Measurements from ENCODE around the gene MAPK9. TPM values are rescaled to one million over a fixed set of nuclear protein-coding genes. Genes with fewer than 3 reads are reported as not detected.

Gene MAPK9
- total and polyA plus RNA-seq, 9 of the 15 experiments (the other 6 are each of a cell fraction or from before 2014, with no cell fraction given) = 4.8 to 58.0 (median 29.9) TPM

DNA sequence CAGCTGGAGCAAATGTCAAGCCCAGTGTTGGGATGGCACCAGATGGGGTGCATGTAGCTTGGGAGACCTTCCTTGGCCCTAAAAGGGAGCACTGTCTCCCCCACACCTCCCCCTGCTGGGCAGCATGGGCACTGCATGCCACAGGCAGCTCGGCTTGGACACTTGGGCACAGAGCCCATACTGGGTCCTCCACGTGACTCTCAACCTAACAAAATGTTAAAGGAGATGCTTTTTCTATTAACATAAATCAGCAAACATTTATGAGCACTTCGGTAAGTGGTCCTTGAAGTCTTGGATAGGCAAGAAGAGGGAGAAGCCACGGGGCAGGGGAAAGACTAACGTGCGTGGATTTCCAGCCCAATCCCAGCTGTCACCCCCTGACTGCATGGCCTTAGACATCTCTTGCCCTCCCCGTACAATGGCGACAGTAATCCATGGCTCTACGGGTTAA lies 23.9 kb upstream of the MAPK9 start (continued):
- TF ChIP-seq, protein P1, sequence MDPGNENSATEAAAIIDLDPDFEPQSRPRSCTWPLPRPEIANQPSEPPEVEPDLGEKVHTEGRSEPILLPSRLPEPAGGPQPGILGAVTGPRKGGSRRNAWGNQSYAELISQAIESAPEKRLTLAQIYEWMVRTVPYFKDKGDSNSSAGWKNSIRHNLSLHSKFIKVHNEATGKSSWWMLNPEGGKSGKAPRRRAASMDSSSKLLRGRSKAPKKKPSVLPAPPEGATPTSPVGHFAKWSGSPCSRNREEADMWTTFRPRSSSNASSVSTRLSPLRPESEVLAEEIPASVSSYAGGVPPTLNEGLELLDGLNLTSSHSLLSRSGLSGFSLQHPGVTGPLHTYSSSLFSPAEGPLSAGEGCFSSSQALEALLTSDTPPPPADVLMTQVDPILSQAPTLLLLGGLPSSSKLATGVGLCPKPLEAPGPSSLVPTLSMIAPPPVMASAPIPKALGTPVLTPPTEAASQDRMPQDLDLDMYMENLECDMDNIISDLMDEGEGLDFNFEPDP (CRISPR knock-in tag; IDR thresholded peaks at IDR 0.05) = no peak
- TF ChIP-seq HDAC2 (IDR thresholded peaks at IDR 0.05) (no peak), SMC3 (conservative IDR thresholded peaks at IDR 0.05; ENCODE audit: insufficient read depth, low read depth, low read length) (peak; percentile 62; the same call in 1 of the 2 replicates), NFXL1 (CRISPR knock-in tag; IDR thresholded peaks at IDR 0.05) (no peak), BDP1 (IDR thresholded peaks at IDR 0.05; ENCODE audit: insufficient read depth, insufficient read length) (no peak), FUS (optimal IDR thresholded peaks at IDR 0.05; ENCODE audit: low read depth, low read length) (no peak), RBM39 (optimal IDR thresholded peaks at IDR 0.05; ENCODE audit: low read depth, low read length) (no peak), PCBP2 (IDR thresholded peaks at IDR 0.05; ENCODE audit: low read depth, low read length, poor library complexity, severe bottlenecking) (no peak), DIDO1 (tag; IDR thresholded peaks at IDR 0.05; ENCODE audit: low read depth) (no peak)
- TF ChIP-seq, protein P2, sequence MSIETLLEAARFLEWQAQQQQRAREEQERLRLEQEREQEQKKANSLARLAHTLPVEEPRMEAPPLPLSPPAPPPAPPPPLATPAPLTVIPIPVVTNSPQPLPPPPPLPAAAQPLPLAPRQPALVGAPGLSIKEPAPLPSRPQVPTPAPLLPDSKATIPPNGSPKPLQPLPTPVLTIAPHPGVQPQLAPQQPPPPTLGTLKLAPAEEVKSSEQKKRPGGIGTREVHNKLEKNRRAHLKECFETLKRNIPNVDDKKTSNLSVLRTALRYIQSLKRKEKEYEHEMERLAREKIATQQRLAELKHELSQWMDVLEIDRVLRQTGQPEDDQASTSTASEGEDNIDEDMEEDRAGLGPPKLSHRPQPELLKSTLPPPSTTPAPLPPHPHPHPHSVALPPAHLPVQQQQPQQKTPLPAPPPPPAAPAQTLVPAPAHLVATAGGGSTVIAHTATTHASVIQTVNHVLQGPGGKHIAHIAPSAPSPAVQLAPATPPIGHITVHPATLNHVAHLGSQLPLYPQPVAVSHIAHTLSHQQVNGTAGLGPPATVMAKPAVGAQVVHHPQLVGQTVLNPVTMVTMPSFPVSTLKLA (conservative IDR thresholded peaks at IDR 0.05) = 0 out of 4 replicates have a peak, but pooled peaks of 1 of the 2 experiments have one; percentile 17
- TF ChIP-seq, protein P3, sequence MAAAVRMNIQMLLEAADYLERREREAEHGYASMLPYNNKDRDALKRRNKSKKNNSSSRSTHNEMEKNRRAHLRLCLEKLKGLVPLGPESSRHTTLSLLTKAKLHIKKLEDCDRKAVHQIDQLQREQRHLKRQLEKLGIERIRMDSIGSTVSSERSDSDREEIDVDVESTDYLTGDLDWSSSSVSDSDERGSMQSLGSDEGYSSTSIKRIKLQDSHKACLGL (CRISPR knock-in tag; IDR thresholded peaks at IDR 0.05; ENCODE audit: borderline replicate concordance, poor library complexity, severe bottlenecking) = no peak
- TF ChIP-seq, protein P4, sequence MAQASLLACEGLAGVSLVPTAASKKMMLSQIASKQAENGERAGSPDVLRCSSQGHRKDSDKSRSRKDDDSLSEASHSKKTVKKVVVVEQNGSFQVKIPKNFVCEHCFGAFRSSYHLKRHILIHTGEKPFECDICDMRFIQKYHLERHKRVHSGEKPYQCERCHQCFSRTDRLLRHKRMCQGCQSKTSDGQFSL (CRISPR knock-in tag; IDR thresholded peaks at IDR 0.05) = 0 out of 2 replicates have a peak, but pooled peaks have one; percentile 14
- TF ChIP-seq, protein P4 (tag; IDR thresholded peaks at IDR 0.05) = no peak
- TF ChIP-seq, protein P5, sequence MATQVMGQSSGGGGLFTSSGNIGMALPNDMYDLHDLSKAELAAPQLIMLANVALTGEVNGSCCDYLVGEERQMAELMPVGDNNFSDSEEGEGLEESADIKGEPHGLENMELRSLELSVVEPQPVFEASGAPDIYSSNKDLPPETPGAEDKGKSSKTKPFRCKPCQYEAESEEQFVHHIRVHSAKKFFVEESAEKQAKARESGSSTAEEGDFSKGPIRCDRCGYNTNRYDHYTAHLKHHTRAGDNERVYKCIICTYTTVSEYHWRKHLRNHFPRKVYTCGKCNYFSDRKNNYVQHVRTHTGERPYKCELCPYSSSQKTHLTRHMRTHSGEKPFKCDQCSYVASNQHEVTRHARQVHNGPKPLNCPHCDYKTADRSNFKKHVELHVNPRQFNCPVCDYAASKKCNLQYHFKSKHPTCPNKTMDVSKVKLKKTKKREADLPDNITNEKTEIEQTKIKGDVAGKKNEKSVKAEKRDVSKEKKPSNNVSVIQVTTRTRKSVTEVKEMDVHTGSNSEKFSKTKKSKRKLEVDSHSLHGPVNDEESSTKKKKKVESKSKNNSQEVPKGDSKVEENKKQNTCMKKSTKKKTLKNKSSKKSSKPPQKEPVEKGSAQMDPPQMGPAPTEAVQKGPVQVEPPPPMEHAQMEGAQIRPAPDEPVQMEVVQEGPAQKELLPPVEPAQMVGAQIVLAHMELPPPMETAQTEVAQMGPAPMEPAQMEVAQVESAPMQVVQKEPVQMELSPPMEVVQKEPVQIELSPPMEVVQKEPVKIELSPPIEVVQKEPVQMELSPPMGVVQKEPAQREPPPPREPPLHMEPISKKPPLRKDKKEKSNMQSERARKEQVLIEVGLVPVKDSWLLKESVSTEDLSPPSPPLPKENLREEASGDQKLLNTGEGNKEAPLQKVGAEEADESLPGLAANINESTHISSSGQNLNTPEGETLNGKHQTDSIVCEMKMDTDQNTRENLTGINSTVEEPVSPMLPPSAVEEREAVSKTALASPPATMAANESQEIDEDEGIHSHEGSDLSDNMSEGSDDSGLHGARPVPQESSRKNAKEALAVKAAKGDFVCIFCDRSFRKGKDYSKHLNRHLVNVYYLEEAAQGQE (IDR thresholded peaks at IDR 0.05; ENCODE audit: borderline replicate concordance) = peak; percentile 55
- TF ChIP-seq, protein P5 (CRISPR knock-in tag; IDR thresholded peaks at IDR 0.05; ENCODE audit: low read depth) = no peak

Data from K562 (cell line).